GM18858 (cell line): Measurements from ENCODE around the gene BICD1.
A peak's percentile ranks its signal among the peaks of the same experiment; 100 is the strongest.
"Not testable (repeated sequence)": the region's sequence is repeated elsewhere in the genome, so short reads cannot be mapped to it uniquely, and the experiment has no call there.

Source experiments
- ATAC-seq: cut with Tn5 transposase; IDR thresholded peaks from one replicate; pipeline ENCODE4 v1.9.1; 2021; ENCODE audit not compliant: unreplicated experiment

Gene BICD1

GRCh38 chr12:32106517-32107358, at the start of gene BICD1:
BICD1 (plus strand) TSS chr12:32106847; CDS start chr12:32107332, 485 bp downstream.
- peak; percentile 71 for ATAC-seq

DNA sequence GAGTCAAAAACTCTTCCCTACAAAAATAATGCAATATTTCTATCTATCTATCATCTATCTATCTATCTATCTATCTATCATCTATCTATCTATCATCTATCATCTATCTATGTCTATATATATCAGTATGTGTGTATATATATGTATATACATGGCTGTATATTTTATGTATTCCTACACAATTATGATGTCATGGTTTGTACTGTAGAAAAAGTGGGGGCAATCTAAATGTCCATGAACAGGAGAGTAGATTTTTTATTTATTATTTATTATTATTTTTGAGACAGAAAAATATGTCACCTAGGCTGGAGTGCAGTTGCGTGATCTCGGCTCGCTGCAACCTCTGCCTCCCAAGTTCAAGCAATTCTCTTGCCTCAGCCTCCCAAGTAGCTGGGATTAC, 45.6 kb upstream of the BICD1 start:
- ATAC-seq, result no peak

DNA sequence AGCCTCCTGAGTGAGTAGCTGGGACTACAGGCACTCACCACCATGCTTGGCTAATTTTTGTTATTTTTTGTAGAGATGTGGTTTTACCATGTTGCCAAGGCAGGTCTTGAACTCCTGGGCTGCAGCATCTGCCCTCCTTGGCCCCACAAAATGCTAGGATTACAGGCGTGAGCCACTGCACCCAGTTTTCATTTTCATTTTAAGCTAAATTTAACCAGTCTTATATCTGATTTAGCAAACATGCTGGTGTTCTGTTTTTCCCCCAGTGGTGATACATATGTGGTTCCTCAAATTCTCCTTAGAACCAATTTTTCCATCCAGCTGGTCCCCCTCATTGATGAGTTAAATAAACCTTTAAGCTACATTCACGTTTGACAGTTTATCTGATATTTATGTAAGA, 43.8 kb upstream of the BICD1 start:
- ATAC-seq, result no peak

- ATAC-seq, result no peak
Measured at GRCh38 chr12:32063796-32064195, 42.9 kb upstream of the BICD1 start.

GRCh38 chr12:32066206-32066605, 40.4 kb upstream of the BICD1 start:
- no peak for ATAC-seq

DNA sequence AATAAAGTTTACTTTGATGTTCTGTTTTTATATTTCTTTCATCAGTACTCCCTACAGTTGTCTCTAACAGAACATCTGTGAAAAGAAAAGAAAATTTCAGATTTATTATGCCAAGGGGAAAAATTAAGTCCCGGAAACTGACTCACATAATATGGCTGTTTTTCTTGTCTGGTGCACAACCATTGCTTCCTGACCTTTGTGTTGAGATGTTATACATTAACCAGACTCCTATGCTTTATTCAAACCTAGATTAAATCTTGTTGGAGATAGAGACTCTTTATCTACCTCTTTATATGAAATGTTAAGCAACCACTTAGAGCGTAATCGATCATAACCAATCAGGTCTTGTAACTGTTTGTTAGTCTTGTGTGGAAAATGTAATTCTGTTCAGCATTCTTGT, 37.6 kb upstream of the BICD1 start:
- ATAC-seq, result no peak

DNA sequence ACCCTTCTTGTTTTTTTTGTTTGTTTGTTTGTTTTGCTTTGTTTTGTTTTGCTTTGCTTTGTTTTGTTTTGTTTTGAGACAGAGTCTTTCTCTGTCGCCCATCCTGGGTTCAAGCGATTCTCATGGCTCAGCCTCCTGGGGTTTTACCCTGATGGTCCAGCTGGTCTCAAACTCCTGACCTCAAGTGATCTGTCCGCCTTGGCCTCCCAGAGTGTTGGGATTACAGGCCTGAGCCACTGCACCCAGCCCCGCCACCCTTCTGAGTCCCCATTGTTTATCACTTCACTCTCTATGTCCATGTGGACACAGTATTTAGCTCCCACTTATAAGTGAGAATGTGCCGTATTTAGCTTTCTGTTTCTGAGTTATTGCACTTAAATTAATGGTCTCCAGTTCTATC, 36.9 kb upstream of the BICD1 start:
- no peak for ATAC-seq

- ATAC-seq, result no peak
Measured at GRCh38 chr12:32070370-32070769, 36.3 kb upstream of the BICD1 start.

DNA sequence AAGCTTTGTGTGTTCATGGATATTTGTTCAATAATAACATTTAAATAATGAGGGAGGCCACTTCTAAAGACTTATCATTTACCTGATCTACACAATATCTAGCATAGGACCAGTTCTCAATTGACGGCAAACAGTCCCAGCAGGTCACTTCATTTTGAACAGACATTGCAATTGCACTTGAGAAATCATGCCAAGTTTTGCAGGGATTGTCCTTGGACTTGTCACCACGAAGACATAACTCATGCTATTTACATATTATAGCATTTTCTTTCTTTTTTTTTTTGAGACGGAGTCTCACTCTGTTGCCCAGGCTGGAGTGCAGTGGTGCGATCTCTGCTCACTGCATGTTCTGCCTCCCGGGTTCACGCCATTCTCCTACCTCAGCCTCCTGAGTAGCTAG, 34.5 kb upstream of the BICD1 start:
- ATAC-seq, result no peak

DNA sequence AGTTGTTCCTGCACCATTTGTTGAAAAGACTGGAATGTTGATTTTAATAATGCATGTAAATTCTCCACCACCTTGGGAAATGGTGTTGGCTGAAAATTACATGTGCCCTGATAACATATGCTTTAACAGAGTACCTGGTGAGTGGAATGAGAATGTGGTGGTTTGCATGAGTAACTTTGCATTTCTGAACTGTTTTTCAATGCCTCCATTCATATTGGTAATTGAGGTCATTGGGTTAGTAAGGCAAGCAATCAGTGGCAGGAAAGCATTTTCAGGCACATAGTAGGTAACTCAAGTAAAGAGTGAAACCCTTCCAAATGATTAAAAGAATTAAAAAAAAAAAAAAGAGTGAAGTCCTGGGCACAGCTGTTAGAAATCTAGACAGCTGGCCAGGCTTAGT, 32.2 kb upstream of the BICD1 start:
- no peak for ATAC-seq

DNA sequence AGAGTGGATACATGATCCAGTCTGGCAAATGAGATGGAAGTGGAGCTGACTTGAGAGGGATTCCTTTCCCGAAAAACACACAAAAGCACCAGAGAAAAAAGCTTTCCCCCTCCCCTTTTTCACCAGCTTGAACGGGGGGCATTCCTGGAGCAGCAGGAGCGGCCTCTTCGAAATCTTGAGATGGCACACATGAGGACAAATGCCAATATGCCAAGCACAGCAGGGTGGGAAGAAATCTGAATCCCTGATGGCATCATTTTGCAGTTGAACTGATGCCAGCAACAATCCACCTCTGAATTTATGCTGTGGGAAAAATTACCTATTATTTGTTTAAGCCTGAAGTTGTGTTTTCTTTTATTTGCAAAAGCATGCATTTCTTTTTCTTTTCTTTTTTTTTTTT, 29.7 kb upstream of the BICD1 start:
- no peak for ATAC-seq

DNA sequence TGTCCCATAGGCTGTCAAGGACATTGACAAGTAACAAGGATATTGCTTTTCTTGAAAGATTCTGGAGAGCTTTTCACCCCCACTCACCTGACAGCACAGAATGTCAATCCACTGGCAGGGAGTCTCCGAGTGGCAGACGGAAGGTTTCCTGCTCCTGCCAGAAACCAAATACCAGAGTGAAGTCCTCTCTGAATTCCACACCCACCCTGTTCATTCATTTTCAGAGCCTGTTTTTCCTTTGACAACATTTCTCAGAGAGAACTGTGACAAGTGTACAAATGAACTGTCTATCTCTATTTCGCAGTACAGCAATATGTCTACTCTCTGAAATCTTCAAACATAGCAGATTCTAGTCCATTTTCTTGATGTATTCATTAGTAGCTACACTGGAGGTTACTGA, 26.2 kb upstream of the BICD1 start:
- ATAC-seq, result no peak

GRCh38 chr12:32083489-32083888, 23.2 kb upstream of the BICD1 start:
- no peak for ATAC-seq

DNA sequence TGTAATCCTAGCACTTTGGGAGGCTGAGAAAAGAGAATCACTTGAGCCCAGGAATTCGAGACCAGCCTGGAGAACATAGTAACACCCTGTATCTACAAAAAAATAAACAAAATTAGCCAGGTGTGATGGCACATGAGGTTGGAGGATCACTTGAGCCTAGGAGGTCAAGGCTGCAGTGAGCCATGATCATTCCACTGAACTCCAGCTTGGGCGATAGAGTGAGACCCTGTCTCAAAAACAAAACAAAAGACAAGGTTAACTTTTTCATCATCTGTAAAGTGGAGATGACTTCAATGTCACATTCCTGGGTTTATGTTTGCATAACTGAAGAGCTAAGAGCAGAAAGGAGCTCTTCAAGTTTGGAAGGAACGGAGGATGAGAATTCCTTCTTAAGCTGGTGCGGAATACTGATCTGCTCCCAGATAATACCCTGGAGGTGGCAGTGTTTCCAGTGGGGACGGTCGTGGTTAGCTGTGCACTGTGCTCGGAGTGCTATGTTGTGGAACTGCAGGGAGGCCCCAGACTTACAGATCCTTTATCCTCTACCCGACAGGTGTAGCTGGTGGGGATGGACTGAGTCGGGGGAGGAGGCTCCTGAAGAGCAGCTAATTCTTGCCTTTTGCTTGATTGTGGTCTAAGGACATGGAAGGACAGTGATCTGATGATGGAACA, 22.5 kb upstream of the BICD1 start:
- no peak for ATAC-seq

GRCh38 chr12:32084753-32085152, 21.9 kb upstream of the BICD1 start:
- no peak for ATAC-seq

- ATAC-seq, result no peak
Measured at GRCh38 chr12:32087306-32087705, 19.3 kb upstream of the BICD1 start.

- ATAC-seq, result no peak
Measured at GRCh38 chr12:32089156-32089555, 17.5 kb upstream of the BICD1 start.

DNA sequence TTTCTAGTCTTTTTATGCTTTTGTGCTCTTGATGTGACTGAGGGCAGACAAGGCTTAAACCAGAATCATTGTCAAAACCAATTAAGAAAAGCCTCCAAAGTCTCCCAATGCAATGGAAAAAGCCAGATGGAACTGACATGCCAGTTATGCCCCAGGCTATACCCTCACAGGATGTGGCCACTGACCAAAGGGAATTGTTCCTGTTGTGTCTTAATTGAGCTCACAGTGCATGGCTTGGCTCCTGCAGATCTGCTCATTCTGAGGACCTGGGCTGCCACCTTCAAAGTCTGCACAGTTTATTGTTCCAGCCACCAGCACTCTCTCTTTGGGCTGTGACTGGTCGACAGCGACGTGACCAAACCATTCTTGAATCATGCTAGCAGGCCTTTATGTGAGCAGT, 17.1 kb upstream of the BICD1 start:
- ATAC-seq, result no peak

DNA sequence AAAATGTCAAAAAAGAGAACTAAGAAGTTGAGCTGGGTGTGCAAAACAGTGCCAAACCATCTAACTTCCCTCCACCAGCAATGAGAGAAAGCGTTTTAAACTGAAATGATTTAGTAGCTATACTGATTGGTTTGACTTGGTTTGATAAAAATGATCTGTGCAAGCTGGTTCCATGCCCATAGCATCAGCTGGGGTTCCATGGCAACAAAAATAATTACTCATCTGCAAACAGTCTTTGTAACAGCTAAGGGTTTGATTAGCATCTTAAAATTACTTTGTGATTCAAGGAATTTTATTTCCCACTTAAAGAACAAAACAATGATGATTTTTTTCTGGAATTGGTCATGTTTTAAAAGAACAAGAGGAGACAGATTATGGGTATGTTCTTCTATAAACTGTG, 15.0 kb upstream of the BICD1 start:
- ATAC-seq, result no peak

DNA sequence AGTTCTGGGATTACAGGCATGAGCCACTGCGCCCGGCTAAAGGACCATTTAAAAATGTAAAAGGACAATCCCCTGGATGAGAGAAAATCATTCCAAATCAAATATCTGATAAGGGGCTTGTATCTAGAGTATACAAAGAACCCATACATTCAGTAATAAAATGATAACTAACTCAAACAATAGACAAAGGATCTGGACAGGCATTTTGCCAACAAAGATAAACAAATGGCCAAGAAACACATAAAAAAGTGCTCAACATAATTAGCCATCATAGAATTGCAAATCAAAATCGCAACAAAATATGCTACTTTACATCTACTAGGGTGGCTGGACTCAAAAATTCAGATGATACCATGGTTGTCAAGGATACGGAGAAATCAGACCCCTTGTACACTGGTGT, 8.5 kb upstream of the BICD1 start:
- ATAC-seq, result no peak

- not testable (repeated sequence) for ATAC-seq
Measured at GRCh38 chr12:32099275-32099674, 7.4 kb upstream of the BICD1 start.

DNA sequence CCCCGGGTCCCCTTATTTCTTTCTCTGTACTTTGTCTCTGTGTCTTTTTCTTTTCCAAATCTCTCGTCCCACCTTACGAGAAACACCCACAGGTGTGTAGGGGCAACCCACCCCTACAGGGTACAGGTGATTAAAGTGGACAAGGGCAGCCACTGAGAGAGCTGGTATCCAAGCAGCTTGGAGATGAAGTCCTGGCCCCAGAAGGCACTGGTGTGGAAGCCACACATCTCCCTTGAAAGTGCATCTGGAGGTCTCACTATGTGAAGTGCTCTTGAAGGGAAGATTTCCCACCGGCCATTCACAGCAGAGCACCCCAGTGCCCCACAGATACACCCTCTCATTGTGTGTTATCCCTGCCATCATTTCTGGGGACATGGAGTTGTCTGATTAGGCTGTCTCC, 6.3 kb upstream of the BICD1 start:
- no peak for ATAC-seq

- no peak for ATAC-seq
Measured at GRCh38 chr12:32100888-32101287, 5.8 kb upstream of the BICD1 start.
